ENCODE results near the gene TMEM185B. TPM values are rescaled to one million over a fixed set of nuclear protein-coding genes. Genes with fewer than 3 reads are reported as not detected.

TMEM185B gene
- polyA plus RNA-seq, 1 of the 3 experiments (the other 2 are of a cell fraction) = 36.0 TPM

GRCh38 chr2:120230515-120231471 is 7.6 kb upstream of the TMEM185B start:
- TF ChIP-seq NFIC (IDR thresholded peaks at IDR 0.05; ENCODE audit: borderline replicate concordance) (no peak), EP300 (IDR thresholded peaks at IDR 0.05; ENCODE audit: borderline replicate concordance in 1 of 2, low read depth in 1 of 2, low read length in 1 of 2) (no peak), REST (IDR thresholded peaks at IDR 0.05; ENCODE audit: low read depth, low read length) (no peak)
- no peaks in the 10 kb centered on the region for H3K79me2 ChIP-seq (ENCODE audit: insufficient read depth)
- no peak overlapping the region for H3K4me3 ChIP-seq (ENCODE audit: low read depth in 2 of 2, low read length in 1 of 2)
- H3K4me2 ChIP-seq = no peak overlapping the region
- H3K9ac ChIP-seq = no peak overlapping the region
- H3K9me3 ChIP-seq = no peaks in the 10 kb centered on the region
- no peaks in the 10 kb centered on the region for H3K9me2 ChIP-seq
- no peak for DNase-seq
- no peaks in the 10 kb centered on the region for H4K20me1 ChIP-seq (ENCODE audit: insufficient read depth)
- no peaks in the 10 kb centered on the region for H3F3A ChIP-seq (replicated peaks; ENCODE audit: insufficient read depth)
- no peaks in the 10 kb centered on the region for H3K27me3 ChIP-seq (ENCODE audit: insufficient read depth)
- POLR2A ChIA-PET = interaction anchor here (0.6 kb wide), 1 partner anchor 300 kb away, joined by 3 read pairs; no protein-coding TSS in a partner anchor
- 83% methylated on average over 13 of the region's 17 CpGs for WGBS (ENCODE audit: low lambda C conversion rate)
- H3K27ac ChIP-seq (ENCODE audit: low read depth in 2 of 2, low read length in 1 of 2) = no peak overlapping the region
- H3K36me3 ChIP-seq (replicated peaks in 1 of 2; ENCODE audit: control insufficient read depth in 1 of 2, insufficient read depth in 2 of 2, low read length in 1 of 2) = no peaks in the 10 kb centered on the region
- peaks cover 0 to 11% of the 10 kb centered on the region in 2 experiments; a peak in 1 of 4 replicates for H3K4me1 ChIP-seq (ENCODE audit: control insufficient read depth in 1 of 2, insufficient read depth in 2 of 2, low read depth in 1 of 2, low read length in 1 of 2)
- no peak overlapping the region for H2AFZ ChIP-seq (ENCODE audit: low read depth)
- CTCF ChIA-PET = interaction anchor here (0.6 kb wide), 1 partner anchor 123 kb away, joined by 3 read pairs; no protein-coding TSS in a partner anchor

- 91% methylated on average over 10 of the region's 10 CpGs for whole genome bisulfite sequencing (ENCODE audit: low lambda C conversion rate)
- TF ChIP-seq POLR2AphosphoS5 (IDR thresholded peaks at IDR 0.05; ENCODE audit: low read depth, low read length) (no peak), RAD21 (IDR thresholded peaks at IDR 0.05; ENCODE audit: low read length) (no peak), TEAD4 (IDR thresholded peaks at IDR 0.05; ENCODE audit: borderline replicate concordance, insufficient read depth) (no peak), PBX3 (IDR thresholded peaks at IDR 0.05) (no peak), FOXJ3 (CRISPR knock-in tag; IDR thresholded peaks at IDR 0.05) (no peak), EZH2phosphoT487 (IDR thresholded peaks at IDR 0.05; ENCODE audit: borderline replicate concordance, low read depth) (no peak), NFIC (IDR thresholded peaks at IDR 0.05; ENCODE audit: borderline replicate concordance) (no peak), GABPA (IDR thresholded peaks at IDR 0.05; ENCODE audit: low read depth) (no peak), MXI1 (IDR thresholded peaks at IDR 0.05; ENCODE audit: low read depth, low read length) (no peak), CTCF (IDR thresholded peaks at IDR 0.05) (no peak), ZBTB33 (IDR thresholded peaks at IDR 0.05; ENCODE audit: borderline replicate concordance, low read depth) (no peak), EP300 (IDR thresholded peaks at IDR 0.05; ENCODE audit: borderline replicate concordance in 1 of 2, low read depth in 1 of 2, low read length in 1 of 2) (no peak)
Observed at GRCh38 chr2:120229341-120229740, 6.1 kb upstream of the TMEM185B start.

More at GRCh38 chr2:120229341-120229740, 6.1 kb upstream of the TMEM185B start:
- ChIA-PET CTCF (interaction anchor here (0.8 to 2.2 kb wide), 2 partner anchors 19 to 84 kb away, joined by 3 to 11 read pairs; no protein-coding TSS in a partner anchor), POLR2A (no interaction called here)
- Histone ChIP-seq H3K4me1 (ENCODE audit: control insufficient read depth in 1 of 2, insufficient read depth in 2 of 2, low read depth in 1 of 2, low read length in 1 of 2) (peaks cover 0 to 14% of the 10 kb centered on the region in 2 experiments; a peak in 1 of 4 replicates), H3K9ac (no peak overlapping the region), H3K9me2 (no peaks in the 10 kb centered on the region), H3F3A (replicated peaks; ENCODE audit: insufficient read depth) (no peaks in the 10 kb centered on the region), H3K4me3 (ENCODE audit: low read depth in 2 of 2, low read length in 1 of 2) (no peak overlapping the region), H3K9me3 (no peaks in the 10 kb centered on the region), H4K20me1 (ENCODE audit: insufficient read depth) (no peaks in the 10 kb centered on the region), H3K27me3 (ENCODE audit: insufficient read depth) (no peaks in the 10 kb centered on the region), H3K79me2 (ENCODE audit: insufficient read depth) (no peaks in the 10 kb centered on the region), H3K4me2 (no peak overlapping the region), H2AFZ (ENCODE audit: low read depth) (no peak overlapping the region), H3K27ac (ENCODE audit: low read depth in 2 of 2, low read length in 1 of 2) (no peak overlapping the region), H3K36me3 (replicated peaks in 1 of 2; ENCODE audit: control insufficient read depth in 1 of 2, insufficient read depth in 2 of 2, low read length in 1 of 2) (no peaks in the 10 kb centered on the region)
- DNase-seq = no peak
